ENCODE results near the gene ZNF451.

Gene ZNF451

GRCh38 chr6:57069228-57069627 is 20.8 kb upstream of the ZNF451 start:
- Histone ChIP-seq H3K4me2 (ENCODE audit: low read length) (no peak overlapping the region), H3K36me3 (replicated peaks; ENCODE audit: low read depth, low read length) (peaks cover 8% of the 10 kb centered on the region), H3K27ac (ENCODE audit: low read length) (no peak overlapping the region), H3K9me3 (ENCODE audit: insufficient read depth, low read length) (no peaks in the 10 kb centered on the region), H3K27me3 (ENCODE audit: low read depth, low read length) (no peaks in the 10 kb centered on the region), H3K4me1 (ENCODE audit: low read length) (peaks cover 5% of the 10 kb centered on the region), H3K9ac (ENCODE audit: low read length) (no peak overlapping the region), H3K79me2 (ENCODE audit: low read length) (no peaks in the 10 kb centered on the region), H2AFZ (ENCODE audit: low read depth, low read length) (no peak overlapping the region), H3K4me3 (ENCODE audit: low read length) (no peak overlapping the region), H4K20me1 (ENCODE audit: insufficient read depth, low read length) (no peaks in the 10 kb centered on the region)
- TF ChIP-seq CTCF (IDR thresholded peaks at IDR 0.05; ENCODE audit: low read depth, low read length) (no peak), EZH2phosphoT487 (IDR thresholded peaks at IDR 0.05; ENCODE audit: low read depth) (no peak)

DNA sequence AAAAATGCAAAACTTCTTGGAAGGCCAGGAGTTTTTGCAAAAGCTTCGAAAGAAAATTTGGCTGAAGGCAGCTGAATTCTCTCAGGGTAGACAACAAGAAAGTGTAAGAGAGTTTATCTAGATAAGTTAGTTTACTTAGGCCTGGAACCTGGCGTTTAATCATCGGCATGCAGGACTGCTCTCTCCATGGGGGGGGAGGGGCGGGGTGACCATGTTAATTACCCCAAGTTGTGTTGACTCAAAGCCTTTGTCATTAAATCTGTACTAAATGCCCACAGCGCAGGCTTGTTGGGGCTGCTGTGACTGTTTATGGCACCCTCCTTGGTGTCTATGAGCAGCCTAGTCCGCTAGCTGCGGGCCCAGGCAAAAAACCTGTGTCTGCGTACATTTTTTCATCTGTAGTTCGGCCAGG is 20.1 kb upstream of the ZNF451 start:
- Histone ChIP-seq H3K4me3 (ENCODE audit: low read length) (no peak overlapping the region), H3K4me1 (ENCODE audit: low read length) (peaks cover 2% of the 10 kb centered on the region), H2AFZ (ENCODE audit: low read depth, low read length) (no peak overlapping the region), H3K9me3 (ENCODE audit: insufficient read depth, low read length) (no peaks in the 10 kb centered on the region), H3K79me2 (ENCODE audit: low read length) (no peaks in the 10 kb centered on the region), H3K9ac (ENCODE audit: low read length) (no peak overlapping the region), H3K36me3 (replicated peaks; ENCODE audit: low read depth, low read length) (peaks cover 5% of the 10 kb centered on the region), H3K4me2 (ENCODE audit: low read length) (no peak overlapping the region), H3K27ac (ENCODE audit: low read length) (no peak overlapping the region), H3K27me3 (ENCODE audit: low read depth, low read length) (no peaks in the 10 kb centered on the region), H4K20me1 (ENCODE audit: insufficient read depth, low read length) (no peaks in the 10 kb centered on the region)
- no peak for TF ChIP-seq CTCF (IDR thresholded peaks at IDR 0.05; ENCODE audit: low read depth, low read length)
- no peak for TF ChIP-seq EZH2phosphoT487 (IDR thresholded peaks at IDR 0.05; ENCODE audit: low read depth)

- Histone ChIP-seq H3K9me3 (ENCODE audit: insufficient read depth, low read length) (no peaks in the 10 kb centered on the region), H3K27ac (ENCODE audit: low read length) (no peak overlapping the region), H3K79me2 (ENCODE audit: low read length) (no peaks in the 10 kb centered on the region), H4K20me1 (ENCODE audit: insufficient read depth, low read length) (no peaks in the 10 kb centered on the region), H3K4me3 (ENCODE audit: low read length) (no peak overlapping the region), H3K27me3 (ENCODE audit: low read depth, low read length) (no peaks in the 10 kb centered on the region), H3K4me1 (ENCODE audit: low read length) (no peaks in the 10 kb centered on the region), H3K4me2 (ENCODE audit: low read length) (no peak overlapping the region), H3K36me3 (replicated peaks; ENCODE audit: low read depth, low read length) (no peaks in the 10 kb centered on the region), H2AFZ (ENCODE audit: low read depth, low read length) (no peak overlapping the region), H3K9ac (ENCODE audit: low read length) (no peak overlapping the region)
- no peak for TF ChIP-seq EZH2phosphoT487 (IDR thresholded peaks at IDR 0.05; ENCODE audit: low read depth)
- TF ChIP-seq CTCF (IDR thresholded peaks at IDR 0.05; ENCODE audit: low read depth, low read length): no peak
Measured at GRCh38 chr6:57072108-57072507, 17.9 kb upstream of the ZNF451 start.

DNA sequence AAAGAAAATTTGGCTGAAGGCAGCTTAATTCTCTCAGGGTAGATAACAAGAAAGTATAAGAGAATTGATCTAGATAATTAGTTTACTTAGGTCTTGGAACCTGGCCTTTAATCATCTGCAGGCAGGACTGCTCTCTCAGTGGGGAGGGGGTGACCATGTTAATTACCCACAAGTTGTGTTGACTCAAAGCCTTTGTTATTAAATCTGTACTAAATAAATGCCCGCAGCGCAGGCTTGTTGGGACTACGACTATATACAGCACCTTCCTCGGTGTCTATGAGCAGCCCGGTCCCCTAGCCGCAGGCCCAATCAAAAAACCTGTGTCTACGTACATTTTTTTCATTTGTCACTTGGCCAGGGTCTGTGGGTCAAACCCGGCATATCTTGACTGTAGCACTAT is 15.6 kb upstream of the ZNF451 start:
- no peaks in the 10 kb centered on the region for H3K79me2 ChIP-seq (ENCODE audit: low read length)
- TF ChIP-seq CTCF (IDR thresholded peaks at IDR 0.05; ENCODE audit: low read depth, low read length) (no peak), EZH2phosphoT487 (IDR thresholded peaks at IDR 0.05; ENCODE audit: low read depth) (no peak)
- H3K27me3 ChIP-seq (ENCODE audit: low read depth, low read length): no peaks in the 10 kb centered on the region
- no peak overlapping the region for H3K9ac ChIP-seq (ENCODE audit: low read length)
- no peak overlapping the region for H3K4me2 ChIP-seq (ENCODE audit: low read length)
- H3K9me3 ChIP-seq (ENCODE audit: insufficient read depth, low read length): no peaks in the 10 kb centered on the region
- no peaks in the 10 kb centered on the region for H3K4me1 ChIP-seq (ENCODE audit: low read length)
- H3K36me3 ChIP-seq (replicated peaks; ENCODE audit: low read depth, low read length): no peaks in the 10 kb centered on the region
- no peak overlapping the region for H2AFZ ChIP-seq (ENCODE audit: low read depth, low read length)
- no peak overlapping the region for H3K4me3 ChIP-seq (ENCODE audit: low read length)
- no peak overlapping the region for H3K27ac ChIP-seq (ENCODE audit: low read length)
- no peaks in the 10 kb centered on the region for H4K20me1 ChIP-seq (ENCODE audit: insufficient read depth, low read length)
